GM20000 (cell line): Measurements from ENCODE around the gene VAX1.

Source experiments
- DNase-seq: peaks from one replicate; pipeline ENCODE4 v3.0.0; 2012; ENCODE audit warnings: low spot score
- TF ChIP-seq, protein P1 (sequence below): IDR thresholded peaks from 2 replicates; pipeline ENCODE4 v1.5.1; 2012; ENCODE audit warnings: mild to moderate bottlenecking, control low read depth; ENCODE audit errors: extremely low read depth, missing control alignments

The VAX1 gene

GRCh38 chr10:117175215-117175900 is 37.3 kb upstream of the VAX1 start:
- TF ChIP-seq, protein P1, sequence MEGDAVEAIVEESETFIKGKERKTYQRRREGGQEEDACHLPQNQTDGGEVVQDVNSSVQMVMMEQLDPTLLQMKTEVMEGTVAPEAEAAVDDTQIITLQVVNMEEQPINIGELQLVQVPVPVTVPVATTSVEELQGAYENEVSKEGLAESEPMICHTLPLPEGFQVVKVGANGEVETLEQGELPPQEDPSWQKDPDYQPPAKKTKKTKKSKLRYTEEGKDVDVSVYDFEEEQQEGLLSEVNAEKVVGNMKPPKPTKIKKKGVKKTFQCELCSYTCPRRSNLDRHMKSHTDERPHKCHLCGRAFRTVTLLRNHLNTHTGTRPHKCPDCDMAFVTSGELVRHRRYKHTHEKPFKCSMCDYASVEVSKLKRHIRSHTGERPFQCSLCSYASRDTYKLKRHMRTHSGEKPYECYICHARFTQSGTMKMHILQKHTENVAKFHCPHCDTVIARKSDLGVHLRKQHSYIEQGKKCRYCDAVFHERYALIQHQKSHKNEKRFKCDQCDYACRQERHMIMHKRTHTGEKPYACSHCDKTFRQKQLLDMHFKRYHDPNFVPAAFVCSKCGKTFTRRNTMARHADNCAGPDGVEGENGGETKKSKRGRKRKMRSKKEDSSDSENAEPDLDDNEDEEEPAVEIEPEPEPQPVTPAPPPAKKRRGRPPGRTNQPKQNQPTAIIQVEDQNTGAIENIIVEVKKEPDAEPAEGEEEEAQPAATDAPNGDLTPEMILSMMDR: no peak
- DNase-seq: peak; percentile 39

- DNase-seq: peak; percentile 82
- TF ChIP-seq, protein P1: peak; percentile 81
Measured at GRCh38 chr10:117174439-117175214, 36.6 kb upstream of the VAX1 start.

GRCh38 chr10:117170244-117170643 is 32.2 kb upstream of the VAX1 start:
- TF ChIP-seq, protein P1: no peak
- no peak for DNase-seq

- DNase-seq: no peak
- TF ChIP-seq, protein P1: no peak
Measured at GRCh38 chr10:117169480-117169879, 31.4 kb upstream of the VAX1 start.

DNA sequence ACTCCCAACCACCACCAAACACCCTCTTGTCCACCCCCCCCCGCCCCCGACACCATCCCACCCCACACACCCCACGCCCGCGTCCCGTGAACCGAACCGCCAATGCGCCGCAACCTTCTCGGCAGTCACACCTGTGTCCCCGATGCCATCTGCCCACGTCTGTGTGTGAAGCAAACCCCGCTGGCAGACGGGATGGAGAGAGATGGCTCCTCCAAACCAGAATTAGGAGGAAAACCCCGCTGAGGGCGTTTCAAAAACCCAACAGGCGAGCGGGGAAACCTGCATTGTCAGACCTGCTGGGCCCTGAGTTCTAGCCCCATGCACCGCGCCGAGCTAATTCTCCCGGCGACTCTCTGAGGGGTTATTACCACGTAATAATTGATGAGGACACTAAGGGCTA is 30.7 kb upstream of the VAX1 start:
- TF ChIP-seq, protein P1: no peak
- peak; percentile 34 for DNase-seq

DNA sequence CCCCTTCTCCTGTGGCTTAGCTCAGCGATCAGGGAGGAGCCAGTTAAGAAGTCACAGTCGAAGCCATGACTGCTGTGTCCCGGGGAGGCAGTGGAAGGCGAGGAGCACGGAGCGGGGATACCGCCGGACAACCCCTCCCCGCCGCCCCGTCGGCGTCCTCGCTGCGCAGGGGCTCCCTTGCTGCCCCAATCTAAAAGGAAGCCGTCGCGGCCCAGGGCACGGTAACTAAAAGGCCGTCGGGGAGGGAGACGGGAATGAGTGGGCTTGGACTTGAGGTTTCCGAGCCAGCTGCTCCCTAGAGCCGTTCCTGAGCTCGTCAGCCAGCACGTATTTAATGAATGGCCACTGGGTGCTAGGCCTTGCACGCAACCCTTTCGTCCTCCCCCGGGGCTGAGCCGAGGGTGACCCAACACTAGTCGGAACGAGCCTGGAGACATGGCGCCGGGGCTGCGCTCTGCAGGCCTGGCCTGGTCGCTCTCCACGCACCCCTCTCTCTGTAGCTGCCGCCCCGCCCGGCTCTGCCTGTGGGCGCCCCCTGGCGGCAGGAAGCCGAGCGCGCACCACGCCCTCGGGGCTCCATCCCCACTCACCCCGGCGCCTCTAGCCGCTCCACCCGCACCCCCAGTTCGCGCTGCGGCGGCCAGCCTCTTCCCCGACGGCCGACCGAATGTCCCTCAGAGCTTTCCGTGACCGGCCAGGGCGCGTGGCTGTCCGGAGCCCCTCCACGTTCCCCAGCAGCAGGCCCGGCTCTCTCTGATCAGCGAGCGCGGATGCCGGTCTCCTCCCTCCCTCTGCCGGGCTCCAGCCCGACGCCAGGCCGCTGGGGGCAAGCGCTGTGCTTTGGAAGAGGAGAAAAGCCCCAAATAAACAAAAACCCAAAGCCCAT is 30.0 kb upstream of the VAX1 start:
- TF ChIP-seq, protein P1: peak; percentile 79
- DNase-seq: peak; percentile 88
